Fibroblast of lung (primary cell): ENCODE measurements around the gene SYVN1.

ENCODE experiments used
- CTCF ChIP-seq, 2 donors: IDR thresholded peaks in 1 of 2; conservative IDR thresholded peaks in 1 of 2; 1 replicate in 1 of 2; 2 replicates in 1 of 2; pipeline ENCODE4 v1.5.1; 2011 to 2012; ENCODE audit warnings: low read length in 2 of 2, control low read depth in 1 of 2, inconsistent platforms in 1 of 2, low read depth in 1 of 2, mild to moderate bottlenecking in 1 of 2
- EZH2 ChIP-seq: IDR thresholded peaks from 2 replicates; pipeline ENCODE4 v1.5.1; 2012; ENCODE audit warnings: low read length, control low read depth, mild to moderate bottlenecking; ENCODE audit errors: missing control alignments

- TF ChIP-seq CTCF (conservative IDR thresholded peaks at IDR 0.05 in 1 of 2, IDR thresholded peaks at IDR 0.05 in 1 of 2; ENCODE audit: low read depth in 1 of 2, low read length in 2 of 2) (no peak), EZH2 (no peak)
These were observed 17.1 kb upstream of the SYVN1 start for GRCh38 chr11:65151331-65151899.
